ENCODE data around the gene SEC62. TPM values are rescaled to one million over a fixed set of nuclear protein-coding genes. Genes with fewer than 3 reads are reported as not detected.

Gene SEC62
- total and polyA plus RNA-seq, 2 experiments from 2014 or later: 23.6 to 306 TPM

DNA sequence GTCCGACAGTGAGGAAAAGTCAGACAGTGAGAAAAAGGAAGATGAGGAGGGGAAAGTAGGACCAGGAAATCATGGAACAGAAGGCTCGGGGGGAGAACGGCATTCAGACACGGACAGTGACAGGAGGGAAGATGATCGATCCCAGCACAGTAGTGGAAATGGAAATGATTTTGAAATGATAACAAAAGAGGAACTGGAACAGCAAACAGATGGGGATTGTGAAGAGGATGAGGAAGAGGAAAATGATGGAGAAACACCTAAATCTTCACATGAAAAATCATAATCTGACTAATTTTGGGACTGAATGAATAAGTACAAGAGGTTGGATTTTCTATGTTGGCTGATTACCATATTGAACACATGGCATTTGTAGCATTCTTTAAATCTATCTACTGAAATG, 26.2 kb downstream of the SEC62 start:
- Histone ChIP-seq H3K4me2 (no peak overlapping the region), H3F3A (replicated peaks; ENCODE audit: low read depth) (no peaks in the 10 kb centered on the region), H3K36me3 (ENCODE audit: insufficient read depth) (peaks cover 37% of the 10 kb centered on the region), H3K27me3 (ENCODE audit: insufficient read depth) (no peaks in the 10 kb centered on the region), H3K79me2 (replicated peaks; ENCODE audit: insufficient read depth) (no peaks in the 10 kb centered on the region), H3K9me2 (ENCODE audit: insufficient read depth) (no peaks in the 10 kb centered on the region), H4K20me1 (replicated peaks; ENCODE audit: insufficient read depth) (peaks cover 9% of the 10 kb centered on the region; the same call in 1 of the 2 replicates), H3K4me1 (ENCODE audit: insufficient read depth) (no peaks in the 10 kb centered on the region), H3K27ac (ENCODE audit: low read depth) (no peak overlapping the region), H2AFZ (no peak overlapping the region), H3K4me3 (no peak overlapping the region)
- Mint-ChIP-seq H3K4me3 (no peak overlapping the region), H3K27me3 (ENCODE audit: insufficient read depth, low read depth, poor library complexity) (no peaks in the 10 kb centered on the region), H3K27ac (no peak overlapping the region), H3K9me3 (no peaks in the 10 kb centered on the region), H3K36me3 (ENCODE audit: low read depth) (peaks cover 22% of the 10 kb centered on the region), H3K4me1 (no peaks in the 10 kb centered on the region)
- TF ChIP-seq EZH2 (IDR thresholded peaks at IDR 0.05; ENCODE audit: low read depth, unreplicated experiment) (no peak), JUNB (IDR thresholded peaks at IDR 0.05; ENCODE audit: unreplicated experiment) (no peak), POLR2AphosphoS5 (IDR thresholded peaks at IDR 0.05; ENCODE audit: low read depth) (no peak), NANOG (IDR thresholded peaks at IDR 0.05; ENCODE audit: borderline replicate concordance) (no peak)
- TF ChIP-seq, protein P1, sequence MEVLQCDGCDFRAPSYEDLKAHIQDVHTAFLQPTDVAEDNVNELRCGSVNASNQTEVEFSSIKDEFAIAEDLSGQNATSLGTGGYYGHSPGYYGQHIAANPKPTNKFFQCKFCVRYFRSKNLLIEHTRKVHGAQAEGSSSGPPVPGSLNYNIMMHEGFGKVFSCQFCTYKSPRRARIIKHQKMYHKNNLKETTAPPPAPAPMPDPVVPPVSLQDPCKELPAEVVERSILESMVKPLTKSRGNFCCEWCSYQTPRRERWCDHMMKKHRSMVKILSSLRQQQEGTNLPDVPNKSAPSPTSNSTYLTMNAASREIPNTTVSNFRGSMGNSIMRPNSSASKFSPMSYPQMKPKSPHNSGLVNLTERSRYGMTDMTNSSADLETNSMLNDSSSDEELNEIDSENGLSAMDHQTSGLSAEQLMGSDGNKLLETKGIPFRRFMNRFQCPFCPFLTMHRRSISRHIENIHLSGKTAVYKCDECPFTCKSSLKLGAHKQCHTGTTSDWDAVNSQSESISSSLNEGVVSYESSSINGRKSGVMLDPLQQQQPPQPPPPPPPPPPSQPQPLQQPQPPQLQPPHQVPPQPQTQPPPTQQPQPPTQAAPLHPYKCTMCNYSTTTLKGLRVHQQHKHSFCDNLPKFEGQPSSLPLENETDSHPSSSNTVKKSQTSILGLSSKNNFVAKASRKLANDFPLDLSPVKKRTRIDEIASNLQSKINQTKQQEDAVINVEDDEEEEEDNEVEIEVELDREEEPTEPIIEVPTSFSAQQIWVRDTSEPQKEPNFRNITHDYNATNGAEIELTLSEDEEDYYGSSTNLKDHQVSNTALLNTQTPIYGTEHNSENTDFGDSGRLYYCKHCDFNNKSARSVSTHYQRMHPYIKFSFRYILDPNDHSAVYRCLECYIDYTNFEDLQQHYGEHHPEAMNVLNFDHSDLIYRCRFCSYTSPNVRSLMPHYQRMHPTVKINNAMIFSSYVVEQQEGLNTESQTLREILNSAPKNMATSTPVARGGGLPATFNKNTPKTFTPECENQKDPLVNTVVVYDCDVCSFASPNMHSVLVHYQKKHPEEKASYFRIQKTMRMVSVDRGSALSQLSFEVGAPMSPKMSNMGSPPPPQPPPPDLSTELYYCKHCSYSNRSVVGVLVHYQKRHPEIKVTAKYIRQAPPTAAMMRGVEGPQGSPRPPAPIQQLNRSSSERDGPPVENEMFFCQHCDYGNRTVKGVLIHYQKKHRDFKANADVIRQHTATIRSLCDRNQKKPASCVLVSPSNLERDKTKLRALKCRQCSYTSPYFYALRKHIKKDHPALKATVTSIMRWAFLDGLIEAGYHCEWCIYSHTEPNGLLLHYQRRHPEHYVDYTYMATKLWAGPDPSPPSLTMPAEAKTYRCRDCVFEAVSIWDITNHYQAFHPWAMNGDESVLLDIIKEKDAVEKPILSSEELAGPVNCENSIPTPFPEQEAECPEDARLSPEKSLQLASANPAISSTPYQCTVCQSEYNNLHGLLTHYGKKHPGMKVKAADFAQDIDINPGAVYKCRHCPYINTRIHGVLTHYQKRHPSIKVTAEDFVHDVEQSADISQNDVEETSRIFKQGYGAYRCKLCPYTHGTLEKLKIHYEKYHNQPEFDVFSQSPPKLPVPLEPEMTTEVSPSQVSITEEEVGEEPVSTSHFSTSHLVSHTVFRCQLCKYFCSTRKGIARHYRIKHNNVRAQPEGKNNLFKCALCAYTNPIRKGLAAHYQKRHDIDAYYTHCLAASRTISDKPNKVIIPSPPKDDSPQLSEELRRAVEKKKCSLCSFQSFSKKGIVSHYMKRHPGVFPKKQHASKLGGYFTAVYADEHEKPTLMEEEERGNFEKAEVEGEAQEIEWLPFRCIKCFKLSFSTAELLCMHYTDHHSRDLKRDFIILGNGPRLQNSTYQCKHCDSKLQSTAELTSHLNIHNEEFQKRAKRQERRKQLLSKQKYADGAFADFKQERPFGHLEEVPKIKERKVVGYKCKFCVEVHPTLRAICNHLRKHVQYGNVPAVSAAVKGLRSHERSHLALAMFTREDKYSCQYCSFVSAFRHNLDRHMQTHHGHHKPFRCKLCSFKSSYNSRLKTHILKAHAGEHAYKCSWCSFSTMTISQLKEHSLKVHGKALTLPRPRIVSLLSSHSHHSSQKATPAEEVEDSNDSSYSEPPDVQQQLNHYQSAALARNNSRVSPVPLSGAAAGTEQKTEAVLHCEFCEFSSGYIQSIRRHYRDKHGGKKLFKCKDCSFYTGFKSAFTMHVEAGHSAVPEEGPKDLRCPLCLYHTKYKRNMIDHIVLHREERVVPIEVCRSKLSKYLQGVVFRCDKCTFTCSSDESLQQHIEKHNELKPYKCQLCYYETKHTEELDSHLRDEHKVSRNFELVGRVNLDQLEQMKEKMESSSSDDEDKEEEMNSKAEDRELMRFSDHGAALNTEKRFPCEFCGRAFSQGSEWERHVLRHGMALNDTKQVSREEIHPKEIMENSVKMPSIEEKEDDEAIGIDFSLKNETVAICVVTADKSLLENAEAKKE (CRISPR knock-in tag; IDR thresholded peaks at IDR 0.05): no peak
- TF ChIP-seq, protein P2, sequence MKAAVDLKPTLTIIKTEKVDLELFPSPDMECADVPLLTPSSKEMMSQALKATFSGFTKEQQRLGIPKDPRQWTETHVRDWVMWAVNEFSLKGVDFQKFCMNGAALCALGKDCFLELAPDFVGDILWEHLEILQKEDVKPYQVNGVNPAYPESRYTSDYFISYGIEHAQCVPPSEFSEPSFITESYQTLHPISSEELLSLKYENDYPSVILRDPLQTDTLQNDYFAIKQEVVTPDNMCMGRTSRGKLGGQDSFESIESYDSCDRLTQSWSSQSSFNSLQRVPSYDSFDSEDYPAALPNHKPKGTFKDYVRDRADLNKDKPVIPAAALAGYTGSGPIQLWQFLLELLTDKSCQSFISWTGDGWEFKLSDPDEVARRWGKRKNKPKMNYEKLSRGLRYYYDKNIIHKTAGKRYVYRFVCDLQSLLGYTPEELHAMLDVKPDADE (IDR thresholded peaks at IDR 0.05): no peak
- TF ChIP-seq, protein P3, sequence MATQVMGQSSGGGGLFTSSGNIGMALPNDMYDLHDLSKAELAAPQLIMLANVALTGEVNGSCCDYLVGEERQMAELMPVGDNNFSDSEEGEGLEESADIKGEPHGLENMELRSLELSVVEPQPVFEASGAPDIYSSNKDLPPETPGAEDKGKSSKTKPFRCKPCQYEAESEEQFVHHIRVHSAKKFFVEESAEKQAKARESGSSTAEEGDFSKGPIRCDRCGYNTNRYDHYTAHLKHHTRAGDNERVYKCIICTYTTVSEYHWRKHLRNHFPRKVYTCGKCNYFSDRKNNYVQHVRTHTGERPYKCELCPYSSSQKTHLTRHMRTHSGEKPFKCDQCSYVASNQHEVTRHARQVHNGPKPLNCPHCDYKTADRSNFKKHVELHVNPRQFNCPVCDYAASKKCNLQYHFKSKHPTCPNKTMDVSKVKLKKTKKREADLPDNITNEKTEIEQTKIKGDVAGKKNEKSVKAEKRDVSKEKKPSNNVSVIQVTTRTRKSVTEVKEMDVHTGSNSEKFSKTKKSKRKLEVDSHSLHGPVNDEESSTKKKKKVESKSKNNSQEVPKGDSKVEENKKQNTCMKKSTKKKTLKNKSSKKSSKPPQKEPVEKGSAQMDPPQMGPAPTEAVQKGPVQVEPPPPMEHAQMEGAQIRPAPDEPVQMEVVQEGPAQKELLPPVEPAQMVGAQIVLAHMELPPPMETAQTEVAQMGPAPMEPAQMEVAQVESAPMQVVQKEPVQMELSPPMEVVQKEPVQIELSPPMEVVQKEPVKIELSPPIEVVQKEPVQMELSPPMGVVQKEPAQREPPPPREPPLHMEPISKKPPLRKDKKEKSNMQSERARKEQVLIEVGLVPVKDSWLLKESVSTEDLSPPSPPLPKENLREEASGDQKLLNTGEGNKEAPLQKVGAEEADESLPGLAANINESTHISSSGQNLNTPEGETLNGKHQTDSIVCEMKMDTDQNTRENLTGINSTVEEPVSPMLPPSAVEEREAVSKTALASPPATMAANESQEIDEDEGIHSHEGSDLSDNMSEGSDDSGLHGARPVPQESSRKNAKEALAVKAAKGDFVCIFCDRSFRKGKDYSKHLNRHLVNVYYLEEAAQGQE (IDR thresholded peaks at IDR 0.05; ENCODE audit: unreplicated experiment): no peak
- ATAC-seq (no peak), DNase-seq (ENCODE audit: low spot score) (no peak)

Measured in GM23338 (cell line).